Measurements from ENCODE around the gene EXOC6B.

DNA sequence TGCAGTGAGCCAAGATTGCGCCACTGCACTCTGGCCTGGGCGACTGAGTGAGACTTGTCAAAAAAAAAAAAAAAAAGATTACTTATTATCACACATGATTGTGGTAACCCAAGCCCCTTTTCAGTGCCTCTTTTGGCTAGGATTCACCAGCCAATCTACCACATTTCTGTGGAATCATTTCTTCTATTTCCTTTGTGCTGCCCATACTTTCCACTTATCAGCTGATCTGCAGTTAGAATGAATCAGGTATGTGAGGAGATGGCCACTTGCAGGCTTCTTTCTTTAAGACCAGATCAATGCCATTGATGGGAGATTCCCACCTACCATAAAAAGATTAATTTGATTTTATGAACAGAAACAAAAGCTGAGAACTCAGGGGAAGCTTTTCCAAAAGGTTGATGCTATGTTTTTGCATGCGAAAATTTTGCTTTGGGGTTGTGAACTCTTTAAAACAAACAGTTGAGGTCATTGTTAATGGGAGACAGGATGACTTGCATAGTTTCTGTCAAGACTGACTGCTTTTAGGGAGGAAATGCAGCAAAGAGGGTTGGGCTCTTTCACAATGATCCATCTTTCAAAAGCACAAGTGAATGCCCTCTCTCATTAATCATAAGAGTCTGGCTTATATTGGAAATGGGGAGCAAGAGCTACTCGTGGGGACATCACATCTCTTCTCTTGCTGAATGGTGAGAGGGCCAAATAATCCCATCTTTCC, 611.2 kb downstream of the EXOC6B start:
- TF ChIP-seq, protein P1, sequence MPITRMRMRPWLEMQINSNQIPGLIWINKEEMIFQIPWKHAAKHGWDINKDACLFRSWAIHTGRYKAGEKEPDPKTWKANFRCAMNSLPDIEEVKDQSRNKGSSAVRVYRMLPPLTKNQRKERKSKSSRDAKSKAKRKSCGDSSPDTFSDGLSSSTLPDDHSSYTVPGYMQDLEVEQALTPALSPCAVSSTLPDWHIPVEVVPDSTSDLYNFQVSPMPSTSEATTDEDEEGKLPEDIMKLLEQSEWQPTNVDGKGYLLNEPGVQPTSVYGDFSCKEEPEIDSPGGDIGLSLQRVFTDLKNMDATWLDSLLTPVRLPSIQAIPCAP (CRISPR knock-in tag; IDR thresholded peaks at IDR 0.05; ENCODE audit: borderline replicate concordance) = no peak
- no peak for TF ChIP-seq GATAD2A (IDR thresholded peaks at IDR 0.05)

Data from K562 (cell line).